Naive thymus-derived CD8-positive, alpha-beta T cell (primary cell): Measurements from ENCODE around the gene SNCB. TPM values are rescaled to one million over a fixed set of nuclear protein-coding genes. Genes with fewer than 3 reads are reported as not detected.

Experiments used
- ATAC-seq, 2 donors: fragments of 150-1000 bp; cut with Tn5 transposase in 1 of 2; sonication (Bioruptor Pico), chemical (Tn5 transposase) in 1 of 2; 1 replicate in 1 of 2; 2 replicates in 1 of 2; pipeline ENCODE4 v1.10.0; 2021; ENCODE audit warnings: mild to moderate bottlenecking in 2 of 2, moderate library complexity in 2 of 2
- POLR2A ChIA-PET: fragments of 350-600 bp; sonication (Branson Sonifier 250); formaldehyde crosslinking; loops from one replicate; lab custom pipeline; 2021; ENCODE audit warnings: antibody characterized with exemption; lab: Charles Lee
- DNase-seq, 10 donors: peaks; one replicate each; pipeline versions ENCODE4 v3.0.0 to v3.0.0-alpha.2; 2020 to 2022
- H3K27ac Mint-ChIP-seq, 10 donors: one replicate each; pipeline ENCODE4 v1.8.0; 2020 to 2022; ENCODE audit warnings: mild to moderate bottlenecking in 10 of 10, mixed read lengths in 10 of 10, moderate library complexity in 4 of 10, inconsistent platforms in 1 of 10
- H3K27me3 Mint-ChIP-seq, 5 donors: one replicate each; pipeline ENCODE4 v1.8.0; 2021 to 2022; ENCODE audit warnings: mixed read lengths in 5 of 5
- H3K36me3 Mint-ChIP-seq, 3 donors: one replicate each; pipeline ENCODE4 v1.8.0; 2020 to 2022; ENCODE audit warnings: mixed read lengths in 3 of 3, mild to moderate bottlenecking in 2 of 3, inconsistent platforms in 1 of 3
- H3K4me1 Mint-ChIP-seq, 4 donors: one replicate each; pipeline ENCODE4 v1.8.0; 2021 to 2022; ENCODE audit warnings: mixed read lengths in 4 of 4
- H3K4me3 Mint-ChIP-seq, 10 donors: one replicate each; pipeline ENCODE4 v1.8.0; 2020 to 2022; ENCODE audit warnings: mild to moderate bottlenecking in 10 of 10, mixed read lengths in 10 of 10, moderate library complexity in 6 of 10, inconsistent platforms in 1 of 10
- H3K9me3 Mint-ChIP-seq, 9 donors: one replicate each; pipeline ENCODE4 v1.8.0; 2020 to 2022; ENCODE audit warnings: mixed read lengths in 9 of 9, mild to moderate bottlenecking in 3 of 9, inconsistent platforms in 1 of 9, moderate library complexity in 1 of 9
- polyA plus RNA-seq, 3 donors: library from polyadenylated mRNA; unstranded; fragments of 300-500 nt; fragmentation: Illumina TruSeq; gene quantifications; one replicate each; pipeline ENCODE4 v1.2.3, GENCODE V29; 2021
- total RNA-seq, 8 experiments: library from RNA in 2 of 8; stranded (reverse) in 2 of 8; gene quantifications; one replicate each; pipeline ENCODE4 v1.2.3 and lab custom pipeline; 2021 to 2026

Gene SNCB
- total and polyA plus RNA-seq, 5 experiments from 2014 or later: not detected

DNA sequence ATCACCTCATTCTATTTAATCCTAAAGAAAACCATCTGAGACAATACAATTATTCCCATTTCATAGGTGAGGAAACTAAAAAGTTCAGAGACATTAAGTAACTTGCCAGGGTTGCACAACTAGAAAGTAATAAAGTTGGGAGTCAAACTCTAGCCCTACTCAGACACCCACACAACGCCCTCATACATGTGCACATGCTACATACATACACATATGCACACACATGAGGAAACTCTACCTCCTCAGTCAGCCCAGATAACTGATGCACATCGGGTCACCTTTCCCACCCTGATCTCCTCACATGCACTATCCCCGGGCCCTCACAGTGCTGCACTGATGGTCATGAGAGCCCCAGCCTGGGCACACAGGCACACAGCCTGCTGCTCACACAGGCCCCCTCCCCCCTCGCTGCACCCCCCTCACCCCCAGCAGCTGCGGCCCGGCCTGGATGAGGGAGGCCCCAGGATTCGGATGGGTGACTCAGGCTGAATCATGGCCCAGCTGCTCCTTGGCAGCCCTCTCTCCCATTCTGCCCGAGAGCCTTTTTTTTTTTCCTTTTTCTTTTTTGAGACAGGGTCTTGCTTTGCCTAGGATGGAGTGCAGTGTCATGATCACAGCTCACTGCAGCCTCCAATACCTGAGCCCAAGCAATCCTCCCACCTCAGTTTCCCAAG lies 15.4 kb downstream of the SNCB start:
- POLR2A ChIA-PET: no interaction called here
- peaks cover 8 to 17% (median 14%) of the 10 kb centered on the region in 4 donors for H3K4me1 Mint-ChIP-seq
- ATAC-seq (no peak), DNase-seq (no peak)
- H3K4me3 Mint-ChIP-seq: peak overlapping the region in 1 of 10 donors; percentile 15
- peaks cover 0 to 8% (median 0%) of the 10 kb centered on the region in 9 donors for H3K9me3 Mint-ChIP-seq
- H3K27ac Mint-ChIP-seq: no peak overlapping the region
- peaks cover 0 to 2% (median 0%) of the 10 kb centered on the region in 3 donors for H3K36me3 Mint-ChIP-seq
- H3K27me3 Mint-ChIP-seq: peaks cover 18 to 76% (median 41%) of the 10 kb centered on the region in 5 donors

DNA sequence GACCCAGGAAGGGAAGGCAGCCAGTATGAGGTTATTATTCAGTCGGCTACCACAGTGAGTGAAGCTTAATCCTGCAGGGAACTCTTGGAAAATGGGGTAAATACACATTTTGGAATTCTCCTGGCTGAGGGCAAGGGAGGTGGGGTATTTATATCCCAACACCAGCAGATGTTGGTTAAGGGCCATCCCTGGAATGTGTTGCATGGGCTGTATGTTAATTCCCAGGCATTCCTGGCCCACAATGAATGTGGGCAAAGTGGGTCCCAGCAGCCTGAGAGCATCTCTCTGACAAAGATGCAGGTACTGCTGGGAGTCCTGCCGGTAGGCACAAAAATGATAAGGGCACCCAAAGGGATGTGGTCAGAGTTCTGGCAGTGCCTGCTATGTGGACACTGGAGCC lies 17.5 kb downstream of the SNCB start:
- Mint-ChIP-seq H3K27me3 (peaks cover 22 to 68% (median 43%) of the 10 kb centered on the region in 5 donors), H3K9me3 (peaks cover 0 to 8% (median 0%) of the 10 kb centered on the region in 9 donors), H3K27ac (no peak overlapping the region), H3K4me1 (peaks cover 10 to 14% (median 12%) of the 10 kb centered on the region in 4 donors), H3K4me3 (no peak overlapping the region), H3K36me3 (peaks cover 0 to 4% (median 2%) of the 10 kb centered on the region in 3 donors)
- ATAC-seq: no peak
- POLR2A ChIA-PET: no interaction called here
- DNase-seq: no peak

DNA sequence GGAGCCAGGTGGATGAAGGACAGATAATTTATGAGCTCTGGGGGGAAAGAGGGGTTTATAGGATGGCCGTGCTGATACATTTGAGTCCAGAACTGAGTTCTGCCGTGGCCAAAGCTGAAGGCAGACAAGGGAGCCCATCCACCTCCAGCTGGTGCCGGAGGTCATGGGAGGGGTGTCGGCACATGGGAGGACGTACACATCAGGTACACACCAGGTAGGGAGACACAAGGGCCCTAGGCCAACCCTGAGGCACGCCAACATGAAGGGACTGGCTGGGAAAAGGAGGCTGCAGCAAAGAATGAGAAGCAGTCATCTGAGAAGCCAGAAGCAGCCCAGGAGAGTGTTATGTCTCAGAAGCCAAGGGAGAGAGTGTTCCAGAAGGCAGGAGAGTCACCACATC lies 18.3 kb downstream of the SNCB start:
- POLR2A ChIA-PET: no interaction called here
- no peak for DNase-seq
- no peak for ATAC-seq
- peak overlapping the region in 1 of 10 donors; percentile 41 for H3K27ac Mint-ChIP-seq
- peaks cover 10 to 14% (median 12%) of the 10 kb centered on the region in 4 donors for H3K4me1 Mint-ChIP-seq
- peaks cover 0 to 4% (median 2%) of the 10 kb centered on the region in 3 donors for H3K36me3 Mint-ChIP-seq
- peaks cover 18 to 59% (median 38%) of the 10 kb centered on the region in 5 donors for H3K27me3 Mint-ChIP-seq
- peaks cover 0 to 8% (median 0%) of the 10 kb centered on the region in 9 donors for H3K9me3 Mint-ChIP-seq
- peak overlapping the region in 3 of 10 donors; percentile 37 to 64 (median 40) for H3K4me3 Mint-ChIP-seq

DNA sequence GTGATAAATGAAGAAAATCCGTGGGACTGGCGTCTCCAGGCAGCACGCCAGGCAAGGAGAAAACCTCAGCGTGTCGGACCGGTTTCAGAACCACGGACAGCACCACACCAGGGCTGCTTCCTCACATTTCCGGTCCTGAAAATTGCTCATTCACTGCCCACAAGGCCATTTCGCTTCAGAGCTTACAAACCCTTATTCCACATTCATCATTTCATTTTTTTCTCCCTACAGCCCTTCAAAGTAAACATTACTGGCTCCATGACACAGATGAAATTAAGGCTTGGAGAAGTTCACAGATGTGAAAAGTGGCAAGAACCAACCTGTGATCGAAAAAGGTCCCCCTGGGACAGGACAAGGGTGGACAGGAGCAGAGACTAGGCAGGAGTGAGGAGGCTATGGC lies 18.9 kb downstream of the SNCB start:
- no peak for ATAC-seq
- Mint-ChIP-seq H3K4me1 (peaks cover 10 to 14% (median 12%) of the 10 kb centered on the region in 4 donors), H3K4me3 (peak overlapping the region in 4 of 10 donors; percentile 1 to 40 (median 34)), H3K27me3 (peaks cover 18 to 53% (median 32%) of the 10 kb centered on the region in 5 donors), H3K9me3 (peaks cover 0 to 8% (median 0%) of the 10 kb centered on the region in 9 donors), H3K27ac (peak overlapping the region in 2 of 10 donors; percentile 41 to 76), H3K36me3 (peaks cover 0 to 4% (median 2%) of the 10 kb centered on the region in 3 donors)
- POLR2A ChIA-PET: no interaction called here
- DNase-seq: peak in 9 of 10 donors; percentile 31 to 80 (median 54)

DNA sequence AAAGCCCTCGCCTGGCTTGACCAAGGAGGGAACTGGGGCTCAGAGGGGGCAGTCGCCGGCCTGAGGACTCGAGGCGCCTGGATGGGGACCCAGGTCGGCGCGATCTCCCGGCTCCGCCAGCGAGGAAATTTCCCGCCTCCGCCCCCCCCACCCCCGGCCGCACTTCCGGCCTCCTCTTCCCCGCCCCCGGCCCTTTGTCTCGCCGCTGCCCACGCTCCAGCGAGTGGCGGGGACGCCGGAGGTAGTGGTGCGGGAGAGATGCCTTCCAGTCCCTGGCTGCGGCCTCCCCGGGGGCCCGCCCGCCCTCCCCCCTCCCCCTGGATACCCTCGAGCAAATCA lies 19.9 kb downstream of the SNCB start:
- POLR2A ChIA-PET: interaction anchor here (1.8 kb wide), 1 partner anchor 75 kb away, joined by 4 read pairs; no protein-coding TSS in a partner anchor

DNA sequence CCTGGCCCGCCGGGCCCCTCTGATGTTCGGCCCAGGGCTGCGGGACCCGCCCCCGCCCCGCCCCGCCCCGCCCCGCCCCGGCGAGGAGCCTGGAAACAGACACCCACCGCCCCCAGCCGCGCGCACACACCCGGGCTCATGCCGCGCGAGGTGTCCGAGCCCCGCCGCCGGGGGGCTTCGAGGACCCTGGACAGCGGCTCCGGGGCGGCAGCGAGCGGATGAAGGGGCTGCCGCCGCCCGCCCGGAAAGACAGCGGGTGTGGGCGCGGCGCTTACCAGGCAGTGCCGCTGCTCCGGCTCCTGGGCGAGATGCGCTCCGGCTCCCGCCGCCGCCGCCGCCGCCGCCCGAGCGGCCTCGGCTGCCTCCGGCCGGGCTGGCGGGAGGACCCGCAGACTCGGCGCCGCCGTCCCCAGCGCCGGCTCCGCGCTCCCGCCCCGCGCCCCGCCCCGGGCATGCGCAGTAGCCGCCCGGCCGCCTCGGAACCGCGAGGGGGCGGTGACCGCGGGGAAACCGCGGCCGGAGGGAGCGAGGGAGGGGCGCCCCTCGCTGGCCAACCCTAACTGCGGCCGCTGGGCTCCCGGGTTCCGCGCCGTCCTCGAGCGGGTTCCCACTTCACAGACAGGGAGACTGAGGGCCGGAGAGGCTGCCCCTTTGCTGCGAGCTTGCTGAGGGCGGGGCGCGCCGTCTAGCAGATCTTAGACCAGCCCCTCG lies 20.5 kb downstream of the SNCB start, which contains the start of gene GPRIN1:
Gene GPRIN1, minus strand, starts transcription at position 433 of the 711 bp plus-strand sequence. CDS start 10,322 bp downstream, outside the sequence.
- POLR2A ChIA-PET: interaction anchor here (1.8 kb wide), 1 partner anchor 74 kb away, joined by 4 read pairs; no protein-coding TSS in a partner anchor
- DNase-seq (peak in 7 of 10 donors; percentile 32 to 48 (median 38)), ATAC-seq (peak; percentile 61 to 82)
- Mint-ChIP-seq H3K27me3 (peaks cover 18 to 41% (median 26%) of the 10 kb centered on the region in 5 donors), H3K9me3 (peaks cover 0 to 8% (median 0%) of the 10 kb centered on the region in 9 donors), H3K36me3 (peaks cover 0 to 4% (median 2%) of the 10 kb centered on the region in 3 donors), H3K27ac (peak within 1 kb of the TSS in 4 of 10 donors; percentile 54 to 75 (median 58)), H3K4me3 (peak within 1 kb of the TSS; percentile 79 to 94 (median 90)), H3K4me1 (peaks cover 10 to 14% (median 12%) of the 10 kb centered on the region in 4 donors)

More for the DNA sequence above, 19.9 kb downstream of the SNCB start:
- Mint-ChIP-seq H3K9me3 (peaks cover 0 to 8% (median 0%) of the 10 kb centered on the region in 9 donors), H3K4me3 (peak overlapping the region; percentile 62 to 80 (median 76)), H3K27ac (no peak overlapping the region), H3K27me3 (peaks cover 18 to 45% (median 27%) of the 10 kb centered on the region in 5 donors), H3K36me3 (peaks cover 0 to 4% (median 2%) of the 10 kb centered on the region in 3 donors), H3K4me1 (peaks cover 10 to 14% (median 12%) of the 10 kb centered on the region in 4 donors)
- no peak for ATAC-seq
- DNase-seq: no peak

DNA sequence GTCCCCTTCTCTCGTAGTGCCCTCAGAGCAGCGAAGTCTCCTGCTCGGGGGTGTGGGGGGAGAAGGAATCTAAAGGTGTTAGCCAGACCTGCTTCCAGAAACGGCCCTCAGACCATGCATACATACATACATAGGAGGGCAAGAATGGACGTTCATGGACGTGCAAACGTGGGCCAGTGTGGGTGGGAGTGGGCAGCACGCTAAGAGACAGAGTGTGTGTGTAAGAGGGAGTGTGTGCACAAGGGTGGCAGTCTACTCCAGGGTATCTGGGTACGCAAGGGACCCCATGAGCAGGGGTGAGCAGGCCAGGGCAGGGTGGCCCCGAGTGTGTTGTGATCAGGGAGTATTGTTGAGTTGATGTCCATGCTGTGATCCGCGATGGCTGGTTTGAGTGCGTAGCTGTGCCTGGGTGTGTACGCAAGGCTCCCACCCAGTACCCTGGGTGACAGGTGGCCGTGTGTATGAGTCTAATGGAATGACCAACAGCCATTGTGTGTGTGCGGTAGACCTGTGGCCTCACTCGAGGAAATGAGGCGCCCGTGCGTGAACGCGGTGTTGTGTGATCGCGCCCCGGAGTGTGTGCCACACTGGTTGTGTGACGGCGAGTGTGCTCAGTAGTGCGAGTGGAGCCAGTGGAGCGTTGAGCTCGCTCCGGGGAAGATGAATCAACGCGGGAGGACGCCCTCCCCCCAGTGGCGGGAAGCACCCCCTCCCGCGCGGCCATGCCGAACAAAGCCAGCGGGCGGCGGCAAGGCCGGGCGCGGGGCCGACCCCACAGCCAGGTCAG lies 21.2 kb downstream of the SNCB start:
- DNase-seq (no peak), ATAC-seq (peak; percentile 8 to 41)
- peak overlapping the region in 4 of 10 donors; percentile 54 to 75 (median 58) for H3K27ac Mint-ChIP-seq
- peaks cover 0 to 8% (median 0%) of the 10 kb centered on the region in 9 donors for H3K9me3 Mint-ChIP-seq
- H3K4me3 Mint-ChIP-seq: peak overlapping the region; percentile 79 to 94 (median 90)
- POLR2A ChIA-PET: interaction anchor here (1.8 kb wide), 1 partner anchor 73 kb away, joined by 4 read pairs; no protein-coding TSS in a partner anchor
- peaks cover 10 to 14% (median 12%) of the 10 kb centered on the region in 4 donors for H3K4me1 Mint-ChIP-seq
- H3K36me3 Mint-ChIP-seq: peaks cover 0 to 4% (median 2%) of the 10 kb centered on the region in 3 donors
- peaks cover 18 to 40% (median 26%) of the 10 kb centered on the region in 5 donors for H3K27me3 Mint-ChIP-seq

DNA sequence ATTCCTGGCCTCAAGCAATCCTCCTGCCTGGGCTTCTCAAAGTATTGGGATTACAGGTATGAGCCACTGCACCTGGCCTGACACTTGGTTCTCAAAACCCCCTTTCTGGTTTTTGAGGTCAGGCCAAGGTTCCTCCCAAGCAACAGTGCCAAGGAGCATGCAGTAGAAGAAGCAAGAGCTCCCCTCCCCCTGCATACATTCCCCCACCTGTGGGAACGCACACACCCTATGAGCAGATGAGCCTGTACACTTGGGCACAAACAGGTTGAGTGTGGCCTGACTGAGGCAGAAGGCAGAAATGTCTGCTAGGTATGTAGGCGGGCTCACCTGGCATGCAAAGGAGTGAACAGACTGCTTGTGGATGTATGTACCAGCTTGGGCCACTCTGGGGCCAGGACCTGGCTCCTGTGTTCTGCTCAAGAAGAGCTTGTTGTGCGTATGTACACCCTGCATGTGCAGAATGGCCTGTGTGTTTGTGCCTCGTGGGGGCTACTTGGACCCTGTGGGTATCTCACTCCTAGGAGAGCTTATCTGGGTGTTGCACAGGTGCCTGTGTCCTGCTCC lies 22.1 kb downstream of the SNCB start:
- H3K4me3 Mint-ChIP-seq: peak overlapping the region; percentile 79 to 94 (median 90)
- peaks cover 10 to 14% (median 12%) of the 10 kb centered on the region in 4 donors for H3K4me1 Mint-ChIP-seq
- DNase-seq (no peak), ATAC-seq (no peak)
- peaks cover 0 to 8% (median 0%) of the 10 kb centered on the region in 9 donors for H3K9me3 Mint-ChIP-seq
- POLR2A ChIA-PET: no interaction called here
- no peak overlapping the region for H3K27ac Mint-ChIP-seq
- H3K36me3 Mint-ChIP-seq: peaks cover 0 to 4% (median 2%) of the 10 kb centered on the region in 3 donors
- H3K27me3 Mint-ChIP-seq: peaks cover 16 to 32% (median 31%) of the 10 kb centered on the region in 5 donors

DNA sequence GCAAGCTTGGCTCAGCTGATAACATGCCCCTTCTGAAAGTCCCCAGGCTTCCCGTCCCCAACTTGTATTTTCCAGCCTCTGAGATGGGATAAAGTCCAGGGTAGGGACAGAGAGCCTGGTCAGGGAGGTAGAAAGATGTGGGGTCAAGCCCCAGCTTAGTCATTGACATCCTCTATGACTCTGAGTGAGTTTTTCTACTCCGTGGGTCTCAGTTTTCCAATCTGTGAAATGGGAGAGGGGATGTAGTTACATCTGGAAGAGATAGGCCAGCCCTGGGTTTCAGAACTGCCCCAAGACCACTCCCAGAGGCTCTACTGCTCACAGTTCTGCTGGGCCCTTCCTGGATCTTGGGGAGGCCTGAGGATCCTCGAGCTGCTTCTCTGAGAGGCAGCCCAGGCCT lies 23.5 kb downstream of the SNCB start:
- no peak overlapping the region for H3K27ac Mint-ChIP-seq
- POLR2A ChIA-PET: no interaction called here
- peaks cover 10 to 15% (median 12%) of the 10 kb centered on the region in 4 donors for H3K4me1 Mint-ChIP-seq
- no peak for ATAC-seq
- peaks cover 13 to 21% (median 20%) of the 10 kb centered on the region in 5 donors for H3K27me3 Mint-ChIP-seq
- peaks cover 0 to 6% (median 0%) of the 10 kb centered on the region in 9 donors for H3K9me3 Mint-ChIP-seq
- DNase-seq: no peak
- H3K4me3 Mint-ChIP-seq: no peak overlapping the region
- peaks cover 0 to 4% (median 2%) of the 10 kb centered on the region in 3 donors for H3K36me3 Mint-ChIP-seq

DNA sequence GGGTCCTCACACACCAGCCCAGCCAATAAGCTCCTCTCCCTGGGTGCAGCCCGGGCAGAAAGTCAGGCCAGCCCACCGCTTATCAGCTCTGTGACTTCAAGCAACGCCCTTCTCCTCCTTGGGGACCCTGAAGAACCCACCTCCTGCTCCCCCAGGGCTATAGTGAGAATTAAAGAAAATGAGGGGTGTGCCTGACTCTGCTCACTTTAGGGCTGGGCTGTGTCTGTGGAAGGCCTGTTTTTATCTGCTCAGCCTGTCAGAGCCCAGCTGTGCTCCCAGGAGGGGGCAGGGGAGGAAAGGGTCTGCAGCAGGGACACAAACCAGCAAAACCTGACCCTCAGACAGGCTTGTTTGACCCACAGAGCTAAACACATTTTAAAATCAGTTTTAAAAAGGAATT lies 24.3 kb downstream of the SNCB start:
- ATAC-seq (no peak), DNase-seq (no peak)
- Mint-ChIP-seq H3K9me3 (peaks cover 0 to 6% (median 0%) of the 10 kb centered on the region in 9 donors), H3K36me3 (peaks cover 0 to 4% (median 0%) of the 10 kb centered on the region in 3 donors), H3K4me3 (no peak overlapping the region), H3K27ac (no peak overlapping the region), H3K4me1 (peaks cover 10 to 12% (median 11%) of the 10 kb centered on the region in 4 donors), H3K27me3 (peaks cover 7 to 16% (median 13%) of the 10 kb centered on the region in 5 donors)
- POLR2A ChIA-PET: no interaction called here

DNA sequence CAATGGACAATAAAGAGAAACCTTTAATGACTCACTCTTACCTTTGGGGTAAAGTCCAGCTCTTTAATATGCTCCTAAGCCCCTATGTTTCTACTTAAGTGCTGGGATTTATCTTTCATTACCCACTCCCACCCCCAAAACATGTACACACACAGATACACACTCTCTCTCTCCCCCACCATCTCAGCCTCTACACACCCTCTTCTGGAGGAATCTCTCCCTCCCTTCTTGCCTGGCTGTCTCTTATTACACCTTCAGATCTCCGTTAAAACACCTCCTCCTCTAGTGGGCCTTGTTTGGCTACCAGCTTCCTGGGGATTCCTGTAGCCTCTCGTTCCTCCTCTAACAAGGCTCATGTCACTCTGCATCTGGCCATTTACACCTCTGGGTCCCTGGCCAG lies 27.2 kb downstream of the SNCB start:
- Mint-ChIP-seq H3K9me3 (no peaks in the 10 kb centered on the region), H3K4me3 (no peak overlapping the region), H3K27me3 (peaks cover 0 to 5% (median 0%) of the 10 kb centered on the region in 5 donors), H3K36me3 (no peaks in the 10 kb centered on the region), H3K4me1 (peaks cover 0 to 4% (median 0%) of the 10 kb centered on the region in 4 donors), H3K27ac (no peak overlapping the region)
- ATAC-seq (no peak), DNase-seq (no peak)
- POLR2A ChIA-PET: no interaction called here
